GM18526 (cell line): ENCODE data around the gene SHISAL1.

Experiments used
- POLR2A ChIP-seq: IDR thresholded peaks from 3 replicates; pipeline ENCODE4 v1.6.1; 2011; ENCODE audit not compliant: insufficient read length; ENCODE audit errors: extremely low read depth

Gene SHISAL1

DNA sequence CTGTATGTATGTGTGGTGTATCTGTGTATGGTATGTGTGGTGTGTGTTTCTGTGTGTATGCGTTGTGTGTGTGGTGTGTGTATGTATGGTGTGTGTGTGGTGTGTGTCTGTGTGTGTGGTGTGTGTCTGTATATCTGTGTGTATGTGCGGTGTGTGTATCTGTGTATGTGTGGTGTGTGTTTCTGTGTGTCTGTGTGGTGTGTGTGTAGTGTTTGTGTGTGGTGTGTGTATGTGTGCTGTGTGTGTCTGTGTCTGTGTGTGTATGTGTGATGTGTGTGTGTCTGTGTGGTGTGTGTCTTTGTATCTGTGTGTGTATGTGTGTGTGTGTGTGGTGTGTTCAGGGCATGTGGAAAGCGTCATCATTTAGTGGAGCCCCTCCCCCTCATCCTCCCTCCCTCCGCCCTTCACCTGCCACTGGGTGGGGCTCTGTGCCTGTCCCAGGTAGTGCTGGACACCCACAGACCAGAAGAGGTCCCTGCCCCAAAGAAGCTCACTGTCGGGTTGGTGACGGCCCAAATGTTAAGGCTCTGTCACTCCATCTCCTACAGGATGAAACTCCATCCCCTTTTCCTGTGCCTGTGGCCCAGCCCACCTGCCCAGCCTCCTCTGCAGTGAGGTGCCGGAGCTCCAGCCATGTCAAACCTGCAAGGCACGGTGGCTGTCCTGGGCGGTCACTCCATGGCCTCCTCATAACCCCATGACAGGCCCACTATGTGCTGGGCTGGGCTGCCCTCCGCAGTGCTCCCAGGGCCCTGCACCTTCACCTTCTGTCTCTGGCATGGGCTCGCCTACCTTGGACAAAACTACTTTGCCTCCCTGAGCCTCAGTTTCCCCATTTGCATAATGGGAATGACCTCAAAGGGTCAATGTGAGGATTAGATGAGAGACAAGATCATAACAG, 23.4 kb upstream of the SHISAL1 start:
- no peak for TF ChIP-seq POLR2A

DNA sequence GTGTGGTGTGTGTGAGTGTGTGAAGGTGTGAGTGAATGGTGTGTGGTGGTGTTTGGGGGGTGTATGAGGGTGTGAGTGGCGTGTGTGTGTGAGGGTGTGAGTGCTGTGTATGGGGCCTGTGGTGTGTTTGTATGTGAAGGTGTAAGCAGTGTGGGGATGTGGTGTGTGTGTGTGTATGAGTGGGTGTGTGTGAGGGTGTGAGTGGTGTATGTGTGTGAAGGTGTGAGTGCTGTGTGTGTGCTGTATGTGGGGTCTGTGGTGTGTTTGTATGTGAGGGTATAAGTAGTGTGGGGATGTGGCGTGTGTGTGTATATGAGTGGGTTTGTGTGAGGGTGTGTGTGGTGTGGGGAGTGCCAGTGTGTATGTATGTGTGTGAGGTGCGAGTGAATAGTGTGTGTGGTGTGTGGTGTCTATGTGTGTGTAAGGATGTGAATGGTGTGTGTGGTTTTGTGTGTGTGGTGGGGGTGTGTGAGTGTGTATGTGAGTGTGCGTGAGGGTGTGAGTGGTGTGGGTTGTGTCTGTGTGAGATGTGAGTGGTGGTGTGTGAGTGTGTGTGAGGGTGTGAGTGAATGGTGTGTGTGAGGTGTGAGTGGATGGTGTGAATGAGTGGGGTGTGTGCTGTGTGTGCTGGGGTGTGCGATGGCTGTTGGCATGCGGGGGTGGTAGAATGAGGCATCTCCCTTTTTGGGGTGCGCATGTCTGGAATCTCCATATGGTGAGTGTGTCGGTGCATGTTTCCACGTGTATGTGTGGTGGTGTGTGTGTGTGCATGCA, 22.5 kb upstream of the SHISAL1 start:
- TF ChIP-seq POLR2A: no peak

DNA sequence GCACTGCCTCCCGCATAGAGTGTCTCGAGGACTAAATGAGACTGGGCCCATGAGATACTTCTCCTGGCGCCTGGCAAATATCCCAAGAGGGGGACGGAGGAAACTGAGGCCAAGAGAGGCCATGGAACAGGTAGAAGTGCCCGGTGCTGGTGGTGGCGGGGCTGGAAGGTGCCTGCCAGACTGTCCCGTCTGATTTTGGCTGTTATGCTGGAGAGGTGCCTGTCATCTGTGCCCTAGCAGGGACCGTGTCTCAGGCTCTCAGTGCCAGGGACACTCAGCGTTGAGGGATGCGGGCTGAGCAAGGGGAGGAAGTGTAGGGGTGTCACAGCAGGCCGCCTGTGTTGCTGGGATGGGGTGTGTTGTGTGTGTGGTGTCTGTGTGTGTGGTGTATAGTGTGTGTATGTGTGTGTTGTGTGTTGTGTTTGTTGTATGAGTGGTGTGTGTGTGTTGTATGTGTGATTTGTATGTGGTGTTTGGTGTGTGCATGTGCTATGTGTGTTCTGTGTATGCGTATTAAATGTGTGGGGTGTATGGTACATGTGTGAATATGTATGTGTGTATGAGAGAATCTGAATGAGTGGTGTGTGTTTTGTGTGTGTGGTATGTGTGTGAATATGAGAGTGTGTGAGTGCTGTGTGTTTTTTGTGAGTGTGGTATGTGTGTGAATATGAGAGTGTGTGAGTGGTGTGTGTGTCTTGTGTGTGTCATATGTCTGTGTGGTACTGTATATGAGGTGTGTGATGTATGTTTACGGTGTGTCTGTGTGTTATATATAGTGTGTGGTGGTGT, 21.3 kb upstream of the SHISAL1 start:
- TF ChIP-seq POLR2A: no peak

DNA sequence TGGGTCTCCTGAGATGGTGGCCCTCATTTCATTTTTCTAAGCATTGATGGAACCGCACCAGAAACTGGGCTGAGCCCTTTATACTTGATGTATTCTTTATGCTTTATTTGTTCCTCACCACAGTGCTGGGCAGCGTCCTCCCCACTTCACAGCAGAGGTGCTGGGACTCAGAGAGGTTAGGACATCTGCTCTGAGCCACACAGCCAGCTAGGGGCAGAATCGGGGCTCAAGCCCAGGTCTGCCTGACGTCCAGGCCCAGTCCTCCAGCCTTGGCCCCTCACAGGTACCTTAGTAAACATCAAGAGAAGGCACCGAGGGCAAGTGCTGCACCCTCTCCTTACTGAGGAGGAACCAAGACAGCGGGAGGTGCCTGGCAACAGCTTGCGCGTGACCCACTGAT, 20.2 kb upstream of the SHISAL1 start:
- TF ChIP-seq POLR2A: no peak

DNA sequence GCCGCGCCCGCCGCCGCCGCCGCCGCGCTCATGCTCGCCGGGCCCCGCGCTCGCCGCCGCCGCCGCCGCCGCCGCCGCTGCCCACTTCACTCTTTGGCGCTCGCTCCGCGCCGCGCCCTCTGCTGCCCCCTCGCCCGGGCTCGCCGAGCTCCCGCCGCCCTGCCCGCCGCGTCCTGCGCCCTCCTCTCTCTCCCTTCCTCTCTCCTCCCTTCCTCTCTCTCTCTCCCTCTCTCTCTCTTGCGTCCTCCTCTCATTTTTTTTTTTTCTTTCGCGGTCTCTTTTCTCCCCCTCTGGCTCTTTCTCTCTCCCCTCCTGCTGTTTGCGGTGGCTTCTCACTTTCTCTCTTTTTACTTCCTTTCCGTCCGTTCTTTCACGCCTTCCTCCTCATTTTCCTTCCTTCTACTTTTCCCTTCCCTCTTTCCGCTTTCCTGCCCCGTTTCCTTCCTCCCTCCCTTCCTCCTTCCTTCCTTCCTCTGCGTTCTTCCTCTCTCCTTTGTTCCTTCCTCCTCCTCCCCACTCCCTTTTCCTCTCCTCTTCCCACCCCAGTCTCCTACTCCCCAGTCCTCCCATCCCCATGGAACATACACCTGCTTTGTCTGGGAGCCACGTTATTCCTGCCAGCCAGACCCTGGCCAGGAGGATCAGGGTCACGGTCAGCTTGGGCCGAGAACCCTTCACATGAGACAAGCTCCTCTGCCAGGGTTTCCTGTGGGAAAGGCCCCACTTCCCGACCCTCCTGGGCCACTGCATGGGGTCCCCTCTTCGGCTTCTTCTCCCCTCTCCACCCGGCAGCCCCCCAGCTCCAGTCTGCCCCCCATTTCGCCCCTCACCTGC, 19.3 kb upstream of the SHISAL1 start:
- no peak for TF ChIP-seq POLR2A

DNA sequence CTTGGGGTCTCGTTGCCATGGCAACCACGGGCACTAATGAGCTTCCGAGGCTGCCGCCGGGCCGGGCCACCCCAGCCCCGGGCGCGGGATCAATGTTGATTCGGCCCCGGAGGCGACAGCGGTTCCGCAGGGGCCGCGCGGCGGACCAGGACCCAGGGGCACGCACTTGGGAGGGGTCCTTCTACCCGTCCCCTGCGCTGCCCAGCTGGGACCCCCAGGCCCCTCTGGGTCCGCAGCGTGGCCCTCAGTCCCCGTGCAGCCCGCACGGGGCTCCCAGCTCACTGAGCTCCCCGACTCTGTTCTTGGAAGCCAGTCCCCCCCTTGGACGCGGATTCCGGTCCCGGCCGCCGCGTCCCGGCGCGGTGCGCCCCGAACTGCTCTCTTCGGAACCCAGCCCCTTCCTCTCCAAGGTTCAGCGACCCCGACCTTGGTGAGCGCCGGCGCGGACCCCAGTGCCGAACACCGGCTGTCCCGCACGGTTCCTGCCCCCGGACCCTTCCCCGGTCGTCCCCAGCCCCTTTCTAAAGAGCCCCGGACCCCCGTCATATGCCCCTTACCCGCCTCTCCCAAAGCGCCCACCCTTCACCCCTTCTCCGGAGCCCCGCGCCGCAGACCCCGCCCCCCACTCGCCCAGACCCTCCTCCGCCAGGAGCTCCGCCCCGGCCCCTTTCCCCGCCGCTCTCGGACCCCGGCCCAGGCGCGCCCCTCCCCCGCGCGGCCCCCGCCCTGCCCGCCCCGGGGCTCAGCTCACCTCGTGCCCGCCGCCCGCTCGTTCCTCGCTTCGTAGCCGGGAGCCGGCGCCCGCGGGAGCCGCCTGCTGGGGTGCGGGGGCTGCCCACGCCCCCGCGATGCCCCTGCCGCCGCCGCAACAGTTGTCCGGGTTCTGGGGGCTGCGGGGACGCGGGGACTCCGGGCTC, 18.3 kb upstream of the SHISAL1 start:
- TF ChIP-seq POLR2A: no peak

DNA sequence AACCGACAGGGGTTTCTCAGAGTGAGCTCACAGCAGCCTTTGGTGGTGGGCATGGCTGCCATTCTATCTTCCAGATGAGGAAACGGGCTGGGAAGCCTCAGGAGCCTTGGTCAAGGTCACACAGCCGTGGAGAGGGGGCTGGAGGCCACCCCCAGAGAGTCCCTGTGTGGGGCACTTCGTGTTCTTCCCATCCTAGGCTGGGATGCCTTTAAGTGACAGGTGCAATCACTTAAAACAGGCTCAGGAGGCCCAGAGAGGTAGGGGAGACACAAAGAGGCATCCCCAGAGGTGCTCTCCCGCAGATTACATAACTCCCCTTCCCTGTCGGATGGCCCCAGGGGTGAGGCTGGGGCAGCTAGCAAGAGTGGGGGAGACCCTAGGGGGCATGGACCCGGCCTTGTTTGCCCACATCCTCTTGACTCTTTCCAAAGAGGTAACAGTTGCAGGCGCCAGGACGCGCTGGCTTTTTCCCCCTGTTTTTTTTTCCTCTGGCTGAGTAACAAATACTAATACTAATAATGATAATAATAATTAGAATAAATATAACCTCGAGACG, 17.5 kb upstream of the SHISAL1 start:
- TF ChIP-seq POLR2A: no peak

DNA sequence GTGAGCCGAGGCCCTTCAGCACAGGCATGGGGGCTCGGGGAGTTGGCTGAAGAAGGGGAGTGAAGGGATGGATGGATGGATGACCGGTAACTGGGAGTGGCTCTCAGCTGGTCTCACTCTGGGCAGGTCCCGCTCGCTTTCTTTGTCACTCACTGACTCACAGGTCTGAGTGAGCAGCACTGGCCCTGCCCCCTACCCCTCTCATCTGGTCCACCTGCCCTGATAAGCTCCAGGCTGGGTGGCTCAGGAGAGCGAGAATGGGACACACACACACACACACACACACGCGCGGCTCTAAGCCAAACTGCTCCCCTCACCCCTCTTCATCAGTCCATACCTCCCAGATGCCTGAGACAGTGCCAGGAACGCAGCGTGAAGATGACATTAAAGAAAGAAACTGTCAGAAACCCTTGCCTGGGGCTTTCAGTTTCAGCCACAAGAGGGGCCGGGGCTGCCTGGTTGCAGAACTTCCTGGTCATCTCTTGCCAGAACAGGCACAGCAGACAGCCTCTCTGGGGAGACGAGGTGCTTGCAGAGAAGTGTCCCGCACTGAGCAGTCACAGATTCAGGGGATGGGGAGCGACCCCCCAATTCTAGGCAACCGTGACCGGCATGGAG, 16.5 kb upstream of the SHISAL1 start:
- no peak for TF ChIP-seq POLR2A

DNA sequence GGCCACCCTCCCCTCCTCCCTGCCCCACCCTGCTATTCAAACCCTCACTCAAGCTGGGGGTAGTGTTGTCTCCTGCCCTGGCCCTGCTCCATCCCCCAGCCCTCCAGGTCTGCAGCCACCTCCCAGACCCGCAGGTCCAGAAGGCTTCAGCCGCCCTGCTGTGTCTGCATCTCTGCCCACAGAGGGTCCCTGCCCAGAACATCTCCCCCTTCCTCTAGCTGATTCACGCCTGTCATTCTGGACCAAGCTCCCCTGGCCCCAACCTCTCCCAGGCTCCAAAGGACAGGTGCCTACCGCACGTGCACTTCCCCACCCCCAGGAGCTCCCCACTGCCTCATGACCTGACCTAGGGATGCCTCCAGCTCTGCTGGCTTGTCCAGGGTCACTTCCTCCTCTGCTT, 16.0 kb upstream of the SHISAL1 start:
- no peak for TF ChIP-seq POLR2A

DNA sequence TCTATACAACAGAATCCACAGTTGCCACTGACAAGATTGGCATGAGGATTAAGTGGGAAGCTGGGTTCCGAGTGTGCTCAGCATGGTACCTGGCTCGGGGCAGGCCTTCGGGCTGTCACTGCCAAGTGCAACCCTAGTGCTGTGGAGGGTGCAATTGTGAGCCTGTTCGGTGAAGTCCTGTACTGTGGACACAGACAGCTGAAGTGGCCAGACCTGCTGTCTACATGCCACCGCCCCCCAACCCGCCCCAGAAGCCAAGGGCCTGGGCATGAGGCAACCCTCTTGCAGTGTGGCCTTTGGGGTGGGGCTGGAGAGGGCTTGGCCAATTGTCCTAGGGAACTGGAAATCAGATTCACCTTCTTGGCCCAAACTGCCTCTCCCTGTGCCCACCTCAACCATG, 15.6 kb upstream of the SHISAL1 start:
- no peak for TF ChIP-seq POLR2A

DNA sequence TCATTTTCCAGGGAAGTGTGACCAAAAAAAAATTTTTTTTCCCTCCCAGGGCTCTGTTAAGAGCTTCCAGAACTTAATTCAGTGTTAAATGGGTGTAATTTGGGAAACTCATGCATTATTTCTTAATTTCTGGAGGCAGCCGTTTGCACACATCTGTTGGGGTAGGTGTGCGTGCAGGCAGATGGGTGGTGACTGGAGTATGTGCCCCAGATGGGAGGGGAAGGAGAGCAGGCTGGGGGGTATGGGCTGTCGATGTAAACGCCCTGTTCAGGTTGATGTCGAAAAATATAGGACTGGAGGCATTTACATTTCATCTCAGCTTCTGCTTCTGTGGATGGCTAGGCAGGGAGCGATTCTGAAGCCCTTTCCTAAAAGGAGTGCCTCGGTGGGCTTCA, 13.7 kb upstream of the SHISAL1 start:
- no peak for TF ChIP-seq POLR2A

DNA sequence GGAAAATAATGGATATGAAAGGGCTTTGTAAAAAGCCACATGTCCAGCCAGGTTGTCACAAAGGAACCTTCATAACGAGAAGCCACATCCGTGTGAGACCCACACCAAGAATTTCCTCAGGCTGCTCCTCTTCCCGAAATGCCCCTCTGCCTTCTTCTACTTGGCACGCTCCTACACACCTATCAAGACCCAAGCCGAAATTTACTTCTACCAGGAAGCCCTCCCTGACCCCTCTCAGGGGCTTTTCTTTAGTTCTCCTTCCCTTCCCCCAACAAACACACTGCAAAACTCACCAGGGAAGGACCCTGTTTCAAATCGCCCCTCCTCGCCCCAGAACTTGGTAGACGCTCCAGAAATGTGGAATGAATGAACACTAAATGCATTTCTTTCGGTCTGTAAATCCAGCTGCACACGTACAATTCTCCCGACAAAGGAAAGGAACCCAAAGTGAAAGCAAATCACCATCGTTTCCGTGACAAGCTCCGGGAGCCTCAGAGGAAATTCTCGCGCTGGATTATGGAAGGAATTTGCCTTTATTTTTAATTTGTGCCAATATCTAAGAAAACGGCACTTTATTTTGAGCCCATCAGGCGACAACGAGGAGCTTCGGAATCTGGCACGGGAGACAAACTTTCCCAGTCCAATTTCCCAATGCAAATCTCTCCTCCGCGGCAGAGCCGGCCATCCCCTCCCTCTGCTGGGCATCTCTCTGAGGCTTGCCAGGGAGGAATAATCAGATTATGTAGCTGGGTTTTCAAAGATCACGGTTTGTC, 13.2 kb upstream of the SHISAL1 start:
- TF ChIP-seq POLR2A: no peak
